ENCODE results near the gene DUOX1. TPM values are rescaled to one million over a fixed set of nuclear protein-coding genes. Genes with fewer than 3 reads are reported as not detected.
A peak's percentile ranks its signal among the peaks of the same experiment; 100 is the strongest.
"Not testable (repeated sequence)": the region's sequence is repeated elsewhere in the genome, so short reads cannot be mapped to it uniquely, and the experiment has no call there.

Gene DUOX1
- total RNA-seq, 1 donor from 2014 or later, result not detected

GRCh38 chr15:45133561-45133920 lies 3.7 kb downstream of the DUOX1 start:
- DNase-seq (ENCODE audit: low read depth, low spot score), result no peak
- Mint-ChIP-seq H3K9me3 (no peaks in the 10 kb centered on the region), H3K27me3 (ENCODE audit: low read depth) (peaks cover 84% of the 10 kb centered on the region), H3K36me3 (ENCODE audit: low read depth) (no peaks in the 10 kb centered on the region), H3K27ac (ENCODE audit: unreplicated experiment) (no peak overlapping the region), H3K4me3 (no peak overlapping the region), H3K4me1 (peaks cover 9% of the 10 kb centered on the region)
- TF ChIP-seq, protein P1, sequence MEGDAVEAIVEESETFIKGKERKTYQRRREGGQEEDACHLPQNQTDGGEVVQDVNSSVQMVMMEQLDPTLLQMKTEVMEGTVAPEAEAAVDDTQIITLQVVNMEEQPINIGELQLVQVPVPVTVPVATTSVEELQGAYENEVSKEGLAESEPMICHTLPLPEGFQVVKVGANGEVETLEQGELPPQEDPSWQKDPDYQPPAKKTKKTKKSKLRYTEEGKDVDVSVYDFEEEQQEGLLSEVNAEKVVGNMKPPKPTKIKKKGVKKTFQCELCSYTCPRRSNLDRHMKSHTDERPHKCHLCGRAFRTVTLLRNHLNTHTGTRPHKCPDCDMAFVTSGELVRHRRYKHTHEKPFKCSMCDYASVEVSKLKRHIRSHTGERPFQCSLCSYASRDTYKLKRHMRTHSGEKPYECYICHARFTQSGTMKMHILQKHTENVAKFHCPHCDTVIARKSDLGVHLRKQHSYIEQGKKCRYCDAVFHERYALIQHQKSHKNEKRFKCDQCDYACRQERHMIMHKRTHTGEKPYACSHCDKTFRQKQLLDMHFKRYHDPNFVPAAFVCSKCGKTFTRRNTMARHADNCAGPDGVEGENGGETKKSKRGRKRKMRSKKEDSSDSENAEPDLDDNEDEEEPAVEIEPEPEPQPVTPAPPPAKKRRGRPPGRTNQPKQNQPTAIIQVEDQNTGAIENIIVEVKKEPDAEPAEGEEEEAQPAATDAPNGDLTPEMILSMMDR (conservative IDR thresholded peaks at IDR 0.05), result no peak

DNA sequence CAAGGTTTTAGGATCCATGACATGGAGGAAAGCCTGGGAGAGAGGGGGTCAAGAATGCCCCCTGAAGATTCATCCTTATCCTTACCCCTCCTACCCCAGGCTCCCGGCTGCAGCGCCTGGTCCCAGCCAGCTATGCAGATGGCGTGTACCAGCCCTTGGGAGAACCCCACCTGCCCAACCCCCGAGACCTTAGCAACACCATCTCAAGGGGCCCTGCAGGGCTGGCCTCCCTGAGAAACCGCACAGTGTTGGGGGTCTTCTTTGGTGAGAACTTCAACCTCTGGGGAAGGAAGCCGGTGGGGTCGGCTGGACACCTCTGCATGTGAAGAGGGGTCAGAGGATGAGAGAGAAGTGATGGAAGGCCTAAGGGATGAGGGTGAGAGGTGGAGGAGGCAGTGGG lies 4.3 kb downstream of the DUOX1 start:
- Mint-ChIP-seq H3K4me1 (peaks cover 6% of the 10 kb centered on the region), H3K36me3 (ENCODE audit: low read depth) (no peaks in the 10 kb centered on the region), H3K27me3 (ENCODE audit: low read depth) (peaks cover 79% of the 10 kb centered on the region), H3K9me3 (no peaks in the 10 kb centered on the region), H3K4me3 (no peak overlapping the region), H3K27ac (ENCODE audit: unreplicated experiment) (no peak overlapping the region)
- TF ChIP-seq, protein P1 (conservative IDR thresholded peaks at IDR 0.05), result no peak
- DNase-seq (ENCODE audit: low read depth, low spot score), result no peak

- no peaks in the 10 kb centered on the region for H3K9me3 Mint-ChIP-seq
- H3K4me3 Mint-ChIP-seq, result no peak overlapping the region
- H3K27me3 Mint-ChIP-seq (ENCODE audit: low read depth), result peaks cover 70% of the 10 kb centered on the region
- H3K27ac Mint-ChIP-seq (ENCODE audit: unreplicated experiment), result no peak overlapping the region
- TF ChIP-seq, protein P1 (conservative IDR thresholded peaks at IDR 0.05), result no peak
- no peaks in the 10 kb centered on the region for H3K36me3 Mint-ChIP-seq (ENCODE audit: low read depth)
- no peak for DNase-seq (ENCODE audit: low read depth, low spot score)
- peaks cover 6% of the 10 kb centered on the region for H3K4me1 Mint-ChIP-seq
Measured at GRCh38 chr15:45134682-45135604, 5.1 kb downstream of the DUOX1 start.

DNA sequence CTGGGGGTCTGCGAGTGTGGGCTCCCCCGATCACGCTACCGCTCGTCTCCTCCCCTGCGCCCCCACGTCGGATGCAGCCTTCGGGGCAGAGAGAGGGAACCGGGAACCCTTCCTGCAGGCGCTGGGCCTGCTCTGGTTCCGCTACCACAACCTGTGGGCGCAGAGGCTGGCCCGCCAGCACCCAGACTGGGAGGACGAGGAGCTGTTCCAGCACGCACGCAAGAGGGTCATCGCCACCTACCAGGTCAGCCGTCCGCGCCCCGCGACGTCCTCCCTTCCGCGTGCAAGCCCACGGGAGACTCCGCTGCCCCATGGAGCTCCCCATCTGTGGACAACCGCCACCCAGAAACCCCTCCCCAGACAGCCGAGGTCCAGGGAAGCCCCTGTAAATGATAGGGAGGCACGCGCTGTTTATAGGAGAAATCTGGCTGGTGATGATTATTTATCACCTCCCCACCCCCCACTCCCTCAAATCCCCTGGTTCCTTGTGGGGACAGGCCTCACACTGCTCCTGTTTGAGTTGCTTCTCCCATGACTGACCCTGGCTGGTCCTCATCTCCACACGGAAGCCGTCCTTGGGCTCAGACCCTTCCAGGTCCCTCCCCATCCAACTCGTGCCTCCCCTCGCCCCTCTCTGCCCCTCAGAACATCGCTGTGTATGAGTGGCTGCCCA lies 6.0 kb downstream of the DUOX1 start:
- H3K27me3 Mint-ChIP-seq (ENCODE audit: low read depth), result peaks cover 61% of the 10 kb centered on the region
- H3K36me3 Mint-ChIP-seq (ENCODE audit: low read depth); DNase-seq (ENCODE audit: low read depth, low spot score); H3K27ac Mint-ChIP-seq (ENCODE audit: unreplicated experiment); H3K4me1 Mint-ChIP-seq; H3K9me3 Mint-ChIP-seq; H3K4me3 Mint-ChIP-seq: not testable (repeated sequence)

GRCh38 chr15:45136378-45136764 lies 6.6 kb downstream of the DUOX1 start:
- no peaks in the 10 kb centered on the region for H3K4me1 Mint-ChIP-seq
- no peak overlapping the region for H3K4me3 Mint-ChIP-seq
- H3K27ac Mint-ChIP-seq (ENCODE audit: unreplicated experiment), result peak overlapping the region; percentile 35
- TF ChIP-seq, protein P1 (conservative IDR thresholded peaks at IDR 0.05), result peak; percentile 19
- H3K36me3 Mint-ChIP-seq (ENCODE audit: low read depth), result no peaks in the 10 kb centered on the region
- peaks cover 56% of the 10 kb centered on the region for H3K27me3 Mint-ChIP-seq (ENCODE audit: low read depth)
- no peak for DNase-seq (ENCODE audit: low read depth, low spot score)
- H3K9me3 Mint-ChIP-seq, result no peaks in the 10 kb centered on the region

DNA sequence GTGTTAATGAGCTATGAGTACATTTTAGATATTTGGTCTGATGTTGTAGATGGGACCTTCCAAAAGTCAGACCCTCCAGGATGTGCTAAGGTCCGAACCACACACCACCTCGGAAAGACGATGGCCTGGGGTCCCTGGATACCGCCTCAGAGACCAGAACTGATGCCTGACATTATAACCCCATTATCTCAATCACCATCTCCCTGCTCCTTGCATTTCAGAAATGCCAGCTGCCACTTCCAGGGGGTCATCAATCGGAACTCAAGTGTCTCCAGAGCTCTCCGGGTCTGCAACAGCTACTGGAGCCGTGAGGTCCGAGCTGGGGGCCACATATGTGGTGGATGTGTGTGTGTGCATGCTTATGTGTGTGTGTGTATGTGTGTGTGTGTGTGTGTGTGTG lies 7.9 kb downstream of the DUOX1 start:
- Mint-ChIP-seq H3K27me3 (ENCODE audit: low read depth) (peaks cover 42% of the 10 kb centered on the region), H3K9me3 (no peaks in the 10 kb centered on the region), H3K27ac (ENCODE audit: unreplicated experiment) (no peak overlapping the region), H3K4me1 (no peaks in the 10 kb centered on the region), H3K4me3 (no peak overlapping the region), H3K36me3 (ENCODE audit: low read depth) (no peaks in the 10 kb centered on the region)
- TF ChIP-seq, protein P1 (conservative IDR thresholded peaks at IDR 0.05), result no peak
- no peak for DNase-seq (ENCODE audit: low read depth, low spot score)
